ENCODE measurements around the gene CSTF3.

GRCh38 chr11:33040862-33041453 is 120.3 kb downstream of the CSTF3 start:
- no peak for TF ChIP-seq CTCF (IDR thresholded peaks at IDR 0.05)
- no peak for TF ChIP-seq POLR2A (IDR thresholded peaks at IDR 0.05)
- no peak for TF ChIP-seq EP300 (IDR thresholded peaks at IDR 0.05)
- TF ChIP-seq POLR2AphosphoS5 (IDR thresholded peaks at IDR 0.05), result no peak

Data from upper lobe of left lung (tissue), 4 donors.